ENCODE results near the gene WDFY1. TPM values are rescaled to one million over a fixed set of nuclear protein-coding genes. Genes with fewer than 3 reads are reported as not detected.

The WDFY1 gene
- total and polyA plus RNA-seq, 12 donors, result 7.8 to 45.2 (median 32.5) TPM

GRCh38 chr2:223901311-223901710 is 43.8 kb downstream of the WDFY1 start:
- H3K27me3 ChIP-seq, result no peaks in the 10 kb centered on the region
- peaks cover 0 to 39% of the 10 kb centered on the region in 2 donors for H3K36me3 ChIP-seq (replicated peaks in 1 of 2)
- H3K27ac ChIP-seq, result no peak overlapping the region
- WGBS, 4 donors, result 46 to 58% (median 53%) methylated on average over 4 to 5 of the region's 5 CpGs
- H3K4me1 ChIP-seq (replicated peaks in 1 of 2), result peaks cover 0 to 8% of the 10 kb centered on the region in 2 donors
- intact Hi-C loops (cut with DNase I), result no loop called here
- H3K9me3 ChIP-seq (replicated peaks in 1 of 3), result no peaks in the 10 kb centered on the region
- H3K4me3 ChIP-seq, result no peak overlapping the region
- DNase-seq, result peak in 3 of 7 donors; percentile 41 to 58 (median 58)
- TF ChIP-seq CTCF (IDR thresholded peaks at IDR 0.05) (no peak), POLR2A (IDR thresholded peaks at IDR 0.05) (no peak)

GRCh38 chr2:223900531-223900930 is 44.6 kb downstream of the WDFY1 start:
- H3K27me3 ChIP-seq, result no peaks in the 10 kb centered on the region
- intact Hi-C loops (cut with DNase I), result no loop called here
- no peak overlapping the region for H3K4me3 ChIP-seq
- H3K4me1 ChIP-seq (replicated peaks in 1 of 2), result peaks cover 0 to 8% of the 10 kb centered on the region in 2 donors
- DNase-seq, result no peak
- no peak for TF ChIP-seq CTCF (IDR thresholded peaks at IDR 0.05)
- TF ChIP-seq POLR2A (IDR thresholded peaks at IDR 0.05), result no peak
- H3K27ac ChIP-seq, result no peak overlapping the region
- WGBS, 4 donors, result 69 to 91% (median 83%) methylated on average over 1 of the region's 1 CpG
- peaks cover 0 to 41% of the 10 kb centered on the region in 2 donors for H3K36me3 ChIP-seq (replicated peaks in 1 of 2)
- H3K9me3 ChIP-seq (replicated peaks in 1 of 3), result no peaks in the 10 kb centered on the region

GRCh38 chr2:223900066-223900465 is 45.1 kb downstream of the WDFY1 start:
- Histone ChIP-seq H3K4me3 (no peak overlapping the region), H3K9me3 (replicated peaks in 1 of 3) (no peaks in the 10 kb centered on the region), H3K36me3 (replicated peaks in 1 of 2) (peaks cover 0 to 45% of the 10 kb centered on the region in 2 donors), H3K4me1 (replicated peaks in 1 of 2) (peaks cover 0 to 8% of the 10 kb centered on the region in 2 donors), H3K27ac (no peak overlapping the region), H3K27me3 (no peaks in the 10 kb centered on the region)
- DNase-seq, result no peak
- WGBS, 4 donors, result 94 to 97% (median 95%) methylated on average over 6 of the region's 6 CpGs
- TF ChIP-seq POLR2A (IDR thresholded peaks at IDR 0.05), result no peak
- intact Hi-C loops (cut with DNase I), result no loop called here

GRCh38 chr2:223897669-223898330 is 47.3 kb downstream of the WDFY1 start:
- 92 to 99% (median 96%) methylated on average over 4 to 5 of the region's 5 CpGs for WGBS, 4 donors
- TF ChIP-seq POLR2A (IDR thresholded peaks at IDR 0.05) (no peak), CTCF (IDR thresholded peaks at IDR 0.05) (no peak)
- no peaks in the 10 kb centered on the region for H3K27me3 ChIP-seq
- H3K4me3 ChIP-seq, result no peak overlapping the region
- H3K4me1 ChIP-seq (replicated peaks in 1 of 2), result peaks cover 0 to 8% of the 10 kb centered on the region in 2 donors
- H3K27ac ChIP-seq, result no peak overlapping the region
- peaks cover 0 to 51% of the 10 kb centered on the region in 2 donors for H3K36me3 ChIP-seq (replicated peaks in 1 of 2)
- DNase-seq, result no peak
- no peaks in the 10 kb centered on the region for H3K9me3 ChIP-seq (replicated peaks in 1 of 3)
- intact Hi-C loops (cut with DNase I), result no loop called here

GRCh38 chr2:223896833-223897311 is 48.3 kb downstream of the WDFY1 start:
- intact Hi-C loops (cut with DNase I), result no loop called here
- Histone ChIP-seq H3K4me3 (no peak overlapping the region), H3K4me1 (replicated peaks in 1 of 2) (peaks cover 0 to 8% of the 10 kb centered on the region in 2 donors), H3K9me3 (replicated peaks in 1 of 3) (no peaks in the 10 kb centered on the region), H3K36me3 (replicated peaks in 1 of 2) (peaks cover 0 to 52% of the 10 kb centered on the region in 2 donors), H3K27ac (peak overlapping the region in 1 of 5 donors; percentile 17), H3K27me3 (no peaks in the 10 kb centered on the region)
- no peak for TF ChIP-seq POLR2A (IDR thresholded peaks at IDR 0.05)
- no peak for TF ChIP-seq CTCF (IDR thresholded peaks at IDR 0.05)
- 41 to 52% (median 45%) methylated on average over 4 of the region's 4 CpGs for WGBS, 4 donors
- DNase-seq, result peak in 5 of 7 donors; percentile 27 to 52 (median 45)

All from adrenal gland (tissue), 12 donors.